HG02678 (cell line): ENCODE results near the gene DYNLT2.

ENCODE experiments used
- ATAC-seq: cut with Tn5 transposase; IDR thresholded peaks from one replicate; pipeline ENCODE4 v1.9.1; 2021; ENCODE audit warnings: mild to moderate bottlenecking, moderate library complexity; ENCODE audit not compliant: unreplicated experiment

Gene DYNLT2, protein sequence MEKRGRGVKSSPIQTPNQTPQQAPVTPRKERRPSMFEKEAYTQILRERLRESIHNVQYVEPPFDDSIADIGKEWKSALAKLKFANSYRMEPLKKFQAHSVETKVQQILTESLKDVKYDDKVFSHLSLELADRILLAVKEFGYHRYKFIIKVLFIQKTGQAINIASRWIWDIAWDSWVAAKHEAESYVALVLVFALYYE

GRCh38 chr6:169751242-169752073 is at the start of gene DYNLT2, which contains the start of gene ERMARD:
TSS of gene DYNLT2 (minus strand) at chr6:169751572. CDS start at chr6:169751458, 114 bp downstream.
TSS of gene ERMARD (plus strand) at chr6:169751622. CDS start at chr6:169751658, 36 bp downstream.
- peak; percentile 92 for ATAC-seq

DNA sequence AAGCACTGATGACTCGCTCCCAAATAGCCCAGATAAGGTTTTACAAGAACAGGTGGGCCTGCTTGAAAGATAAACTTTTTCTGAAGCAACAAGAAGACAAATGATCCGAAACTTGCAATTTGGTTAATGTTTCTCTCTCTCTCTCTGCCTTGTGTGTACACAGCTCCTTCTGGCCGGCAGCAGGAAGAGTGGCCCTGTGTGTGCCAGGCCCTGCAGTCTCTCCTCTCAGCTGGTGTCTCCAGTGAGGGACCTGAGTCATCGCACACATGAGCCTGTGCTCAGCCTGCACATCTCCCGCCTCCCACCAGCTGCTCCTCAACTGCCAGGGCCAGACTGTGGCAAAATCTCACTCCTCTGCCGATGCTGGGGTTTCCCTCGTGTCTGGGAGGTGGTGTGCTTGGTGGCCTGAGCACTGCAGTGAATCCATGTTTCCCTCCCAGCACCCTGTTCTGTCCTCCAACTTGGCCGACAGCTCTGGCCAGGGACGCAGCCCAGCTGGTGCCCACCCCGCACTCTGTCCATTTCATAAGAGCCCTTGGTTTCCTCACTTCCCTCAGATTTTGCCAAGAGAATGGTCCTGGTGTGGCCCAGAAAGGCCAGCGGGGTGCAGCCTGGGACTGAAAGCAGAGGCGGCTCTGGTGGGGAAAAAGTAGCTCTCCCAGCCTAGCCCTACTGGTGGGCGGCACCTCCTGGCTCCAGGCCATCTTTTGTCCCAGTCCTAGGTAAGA is 49.5 kb upstream of the DYNLT2 start:
- ATAC-seq: peak; percentile 44

DNA sequence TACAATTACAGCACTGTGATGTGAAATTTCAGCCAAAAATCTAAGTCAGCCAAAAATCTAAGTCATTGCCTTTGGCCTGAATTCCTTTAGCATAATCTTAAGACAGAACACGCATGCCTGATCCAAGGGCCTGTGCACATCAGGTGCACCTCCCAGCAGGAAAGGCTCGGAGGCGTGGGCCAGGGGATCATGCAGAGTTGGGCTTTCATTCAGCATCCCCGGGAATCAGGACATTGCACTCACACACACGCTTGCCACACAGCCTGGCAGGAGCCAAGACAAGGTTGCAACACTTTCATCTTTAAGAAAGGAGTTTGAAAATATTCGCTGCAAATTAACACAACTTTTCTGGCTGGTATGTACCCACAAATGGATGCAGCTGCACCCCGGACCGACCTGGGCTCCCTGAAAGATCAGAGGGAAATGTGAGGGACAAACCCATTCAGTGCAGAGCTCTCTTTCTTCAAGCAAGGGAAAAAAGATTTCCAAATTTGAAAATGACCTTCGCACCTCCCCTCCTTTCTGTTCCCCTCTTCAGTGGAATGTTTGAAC is 48.8 kb upstream of the DYNLT2 start:
- ATAC-seq: no peak

DNA sequence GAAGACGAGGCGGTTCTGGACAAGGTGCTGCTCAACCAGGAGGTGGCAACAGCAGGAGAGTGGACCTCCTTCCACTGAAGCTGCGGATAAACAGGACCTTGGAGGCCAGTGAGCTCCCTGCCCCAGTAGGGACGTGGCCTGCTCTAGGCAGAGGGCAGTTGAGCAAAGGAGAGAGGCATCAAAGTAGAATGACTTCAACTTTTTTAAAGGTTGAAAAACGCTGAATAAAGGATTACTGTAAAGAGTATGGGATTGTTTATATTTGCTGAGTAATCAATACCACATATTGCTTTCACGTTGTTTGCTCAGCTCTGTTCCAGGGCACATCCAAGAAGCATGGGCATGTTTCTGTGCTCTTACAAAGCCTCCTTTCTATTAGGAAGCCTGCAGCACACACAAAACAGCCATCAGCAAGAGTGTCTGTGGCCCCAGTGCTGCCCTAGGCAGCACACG is 48.1 kb upstream of the DYNLT2 start:
- no peak for ATAC-seq

- ATAC-seq: no peak
Measured at GRCh38 chr6:169798764-169799473, 47.5 kb upstream of the DYNLT2 start.

GRCh38 chr6:169795196-169795595 is 43.8 kb upstream of the DYNLT2 start:
- ATAC-seq: no peak

GRCh38 chr6:169794317-169795055 is 43.1 kb upstream of the DYNLT2 start:
- no peak for ATAC-seq

- ATAC-seq: no peak
Measured at GRCh38 chr6:169793408-169793807, 42.0 kb upstream of the DYNLT2 start.

DNA sequence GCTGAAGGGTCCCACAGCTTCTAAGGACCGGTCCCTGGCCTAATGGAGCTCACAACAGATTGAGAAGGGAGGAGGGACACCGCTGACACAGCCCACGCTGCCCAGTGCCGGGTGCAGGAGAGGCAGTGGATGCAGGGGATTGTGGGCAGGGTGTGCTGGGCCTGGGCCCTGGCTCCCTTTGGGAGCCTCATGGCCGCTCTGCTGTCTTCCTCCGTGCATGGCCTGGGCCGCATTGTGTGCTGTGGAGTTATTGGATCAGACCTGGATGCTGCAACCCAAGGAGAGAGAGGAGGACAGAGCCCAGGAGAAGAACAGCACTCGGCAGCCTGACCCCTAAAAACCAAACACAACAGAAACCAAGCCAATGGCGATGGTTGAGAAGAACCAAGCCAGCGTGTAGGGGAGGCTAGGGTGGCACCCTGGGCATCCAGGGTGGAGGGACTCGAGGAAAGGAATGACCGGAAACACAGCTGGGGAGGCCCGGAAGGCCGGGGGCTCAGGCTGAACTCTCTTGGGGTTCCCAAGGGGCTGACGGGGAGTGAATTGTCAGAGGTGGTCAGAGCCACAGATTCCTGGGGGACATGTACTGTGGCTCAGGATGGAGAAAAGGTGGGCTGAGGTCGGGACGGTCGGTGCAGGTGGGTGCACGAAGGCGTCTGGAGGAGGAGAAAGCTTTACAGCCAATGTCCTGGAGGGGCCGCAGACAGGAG is 41.1 kb upstream of the DYNLT2 start:
- no peak for ATAC-seq

GRCh38 chr6:169791721-169792131 is 40.4 kb upstream of the DYNLT2 start:
- ATAC-seq: no peak

GRCh38 chr6:169789944-169790927 is 38.9 kb upstream of the DYNLT2 start:
- ATAC-seq: peak; percentile 94

DNA sequence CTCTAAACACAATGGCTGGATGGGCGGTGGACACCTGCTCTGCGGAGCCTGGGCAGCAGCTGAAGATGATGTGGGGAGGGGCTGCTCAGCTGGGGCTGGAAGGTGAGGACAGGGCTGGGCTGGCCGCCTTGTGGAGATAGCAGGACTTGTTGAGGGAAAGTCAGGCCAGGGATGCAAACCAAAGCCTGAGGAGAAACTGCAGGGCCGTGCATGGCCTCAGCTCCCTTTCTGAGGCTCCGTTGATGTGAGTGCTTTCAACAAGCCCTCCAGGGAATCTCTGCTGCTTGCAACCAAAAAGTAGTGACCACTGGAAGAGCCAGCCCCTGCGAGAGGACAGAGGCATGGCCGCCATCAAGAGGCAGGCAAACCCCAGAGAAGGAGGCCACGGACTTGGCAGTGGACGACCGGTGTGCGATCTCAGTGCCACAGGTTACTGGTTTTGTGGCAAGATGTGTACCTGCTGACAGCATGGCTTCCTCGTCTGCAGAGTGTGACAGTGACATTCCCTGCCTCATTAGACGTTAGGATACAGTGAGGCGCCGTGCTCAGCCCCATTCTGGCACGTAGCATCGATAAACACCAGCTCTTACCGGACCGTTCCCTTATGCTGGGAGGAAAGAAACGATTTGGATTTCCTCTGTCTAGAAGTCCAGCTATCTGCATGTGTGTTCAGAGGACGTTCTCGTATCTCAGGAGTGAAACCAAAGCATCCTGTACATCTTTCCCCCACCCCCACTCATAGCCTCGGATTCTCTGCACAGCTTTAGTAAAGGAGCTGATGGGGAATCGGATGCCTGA is 38.0 kb upstream of the DYNLT2 start:
- no peak for ATAC-seq

DNA sequence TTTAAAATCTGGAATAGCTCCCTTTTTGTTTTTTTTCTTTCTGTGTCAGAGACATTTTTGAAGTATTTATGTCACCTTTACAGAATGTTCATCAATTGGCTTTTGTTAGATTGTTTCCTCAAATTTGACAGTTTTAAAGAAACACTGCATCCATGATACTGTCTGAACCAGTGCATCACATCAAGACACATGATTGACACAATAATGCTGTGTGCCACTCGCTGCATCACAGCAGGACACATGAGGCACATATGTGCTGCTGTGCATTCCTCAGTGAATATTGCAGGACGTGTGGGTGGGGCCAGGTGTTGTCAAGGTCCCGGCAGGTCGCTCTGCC is 37.4 kb upstream of the DYNLT2 start:
- ATAC-seq: no peak

- ATAC-seq: no peak
Measured at GRCh38 chr6:169787797-169788196, 36.4 kb upstream of the DYNLT2 start.

GRCh38 chr6:169786349-169786748 is 35.0 kb upstream of the DYNLT2 start:
- ATAC-seq: no peak

DNA sequence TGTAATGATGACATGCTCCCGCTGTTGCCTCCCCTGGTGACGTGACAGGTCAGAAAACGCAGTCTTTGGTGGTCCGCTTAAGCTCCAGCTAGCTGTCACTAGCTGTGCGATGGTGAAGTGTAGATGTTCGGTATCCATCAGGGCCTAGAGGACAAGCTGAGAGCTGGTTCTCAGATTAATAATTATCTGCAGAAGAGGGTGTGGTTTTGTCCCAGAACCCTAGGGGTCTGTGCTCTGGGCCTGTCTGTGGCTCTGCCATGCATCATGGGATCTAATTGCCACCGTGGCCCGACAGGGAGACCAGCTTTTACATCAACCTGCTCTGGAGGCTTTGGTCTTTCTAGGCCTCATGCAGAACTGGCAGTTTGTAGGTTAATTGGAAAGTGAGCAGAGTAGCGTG is 34.2 kb upstream of the DYNLT2 start:
- ATAC-seq: no peak

- ATAC-seq: no peak
Measured at GRCh38 chr6:169784821-169785340, 33.5 kb upstream of the DYNLT2 start.
